H9 (cell line): ENCODE data around the gene RERE. TPM values are rescaled to one million over a fixed set of nuclear protein-coding genes. Genes with fewer than 3 reads are reported as not detected.

Experiments
- DNase-seq: peaks from one replicate; pipeline ENCODE4 v3.0.0-alpha.2; 2017
- H2AFZ ChIP-seq: one replicate; pipeline ENCODE4 v1.6.1; 2013; ENCODE audit warnings: mild to moderate bottlenecking, low read length, control low read depth, moderate library complexity
- H2AK5ac ChIP-seq: 2 replicates; pipeline ENCODE4 v1.6.1; 2013; ENCODE audit warnings: low read length, control low read depth, mixed read lengths; ENCODE audit not compliant: insufficient read length
- H2BK120ac ChIP-seq: one replicate; pipeline ENCODE4 v1.6.1; 2013; ENCODE audit warnings: low read depth, mild to moderate bottlenecking, low read length, control low read depth, inconsistent platforms; ENCODE audit not compliant: poor library complexity, severe bottlenecking
- H2BK12ac ChIP-seq: 2 replicates; pipeline ENCODE4 v1.6.1; 2013; ENCODE audit warnings: low read length, control low read depth, mixed read lengths, low read depth; ENCODE audit not compliant: insufficient read length
- H2BK15ac ChIP-seq: 2 replicates; pipeline ENCODE4 v1.6.1; 2013; ENCODE audit warnings: low read depth, low read length, control low read depth
- H2BK20ac ChIP-seq: one replicate; pipeline ENCODE4 v1.6.1; 2013; ENCODE audit warnings: low read depth, mild to moderate bottlenecking, low read length, control low read depth, inconsistent platforms; ENCODE audit not compliant: poor library complexity, severe bottlenecking
- H2BK5ac ChIP-seq: 2 replicates; pipeline ENCODE4 v1.6.1; 2013; ENCODE audit warnings: low read length, control low read depth, mixed read lengths; ENCODE audit not compliant: insufficient read length
- H3K14ac ChIP-seq: 2 replicates; pipeline ENCODE4 v1.6.1; 2013; ENCODE audit warnings: low read length, control low read depth; ENCODE audit not compliant: insufficient read depth
- H3K18ac ChIP-seq: 2 replicates; pipeline ENCODE4 v1.6.1; 2013; ENCODE audit warnings: low read depth, mild to moderate bottlenecking, mixed read lengths, low read length, control low read depth; ENCODE audit not compliant: insufficient read length
- H3K23ac ChIP-seq: 2 replicates; pipeline ENCODE4 v1.6.1; 2013; ENCODE audit warnings: low read length, control low read depth, mixed read lengths, low read depth; ENCODE audit not compliant: insufficient read length
- H3K23me2 ChIP-seq: 2 replicates; pipeline ENCODE4 v1.6.1; 2013; ENCODE audit warnings: low read depth, mild to moderate bottlenecking, mixed read lengths, low read length, control low read depth; ENCODE audit not compliant: insufficient read length, poor library complexity, severe bottlenecking
- H3K27ac ChIP-seq: 2 replicates; pipeline ENCODE4 v1.5.1; 2013; ENCODE audit warnings: low read length, control low read depth, mixed read lengths, low read depth; ENCODE audit not compliant: insufficient read length
- H3K27me3 ChIP-seq: 2 replicates; pipeline ENCODE4 v1.6.1; 2013; ENCODE audit warnings: low read length, control low read depth, inconsistent platforms; ENCODE audit not compliant: insufficient read depth
- H3K4ac ChIP-seq: 2 replicates; pipeline ENCODE4 v1.6.1; 2013; ENCODE audit warnings: low read depth, mild to moderate bottlenecking, control low read depth, inconsistent platforms, low read length, moderate library complexity
- H3K4me1 ChIP-seq: 2 replicates; pipeline ENCODE4 v1.6.1; 2013; ENCODE audit warnings: low read length, control low read depth, inconsistent platforms; ENCODE audit not compliant: insufficient read depth
- H3K4me2 ChIP-seq: 2 replicates; pipeline ENCODE4 v1.6.1; 2013; ENCODE audit warnings: low read length, control low read depth, mixed read lengths; ENCODE audit not compliant: insufficient read length, insufficient read depth
- H3K56ac ChIP-seq: 2 replicates; pipeline ENCODE4 v1.6.1; 2013; ENCODE audit warnings: low read depth, mild to moderate bottlenecking, mixed read lengths, low read length, control low read depth; ENCODE audit not compliant: insufficient read length
- H3K79me1 ChIP-seq: 2 replicates; pipeline ENCODE4 v1.6.1; 2013; ENCODE audit warnings: low read depth, mild to moderate bottlenecking, moderate library complexity, low read length, control low read depth, inconsistent platforms; ENCODE audit not compliant: insufficient read depth, poor library complexity, severe bottlenecking
- H3K79me2 ChIP-seq: 2 replicates; pipeline ENCODE4 v1.6.1; 2013; ENCODE audit warnings: low read length, control low read depth, inconsistent platforms; ENCODE audit not compliant: insufficient read depth
- H3K9ac ChIP-seq: 2 replicates; pipeline ENCODE4 v1.6.1; 2013; ENCODE audit warnings: low read length, control low read depth, mixed read lengths; ENCODE audit not compliant: insufficient read length; ENCODE audit errors: extremely low read depth
- H3K9me3 ChIP-seq: one replicate; pipeline ENCODE4 v1.6.1; 2013; ENCODE audit warnings: low read depth, low read length, inconsistent platforms; ENCODE audit not compliant: control insufficient read depth
- H3T11ph ChIP-seq: one replicate; pipeline ENCODE4 v1.6.1; 2013; ENCODE audit warnings: mild to moderate bottlenecking, low read length, control low read depth, inconsistent platforms
- H4K20me1 ChIP-seq: one replicate; pipeline ENCODE4 v1.6.1; 2013; ENCODE audit not compliant: control insufficient read depth, insufficient read length, insufficient read depth
- H4K5ac ChIP-seq: 2 replicates; pipeline ENCODE4 v1.6.1; 2013; ENCODE audit warnings: low read depth, mild to moderate bottlenecking, mixed read lengths, low read length, control low read depth; ENCODE audit not compliant: insufficient read length
- H4K8ac ChIP-seq: replicated peaks from 2 replicates; pipeline ENCODE4 v1.6.1; 2013; ENCODE audit warnings: low read length, control low read depth, mixed read lengths, low read depth; ENCODE audit not compliant: insufficient read length
- H4K91ac ChIP-seq: 2 replicates; pipeline ENCODE4 v1.6.1; 2013; ENCODE audit warnings: low read depth, mild to moderate bottlenecking, moderate library complexity, mixed read lengths, low read length, control low read depth; ENCODE audit not compliant: insufficient read length
- H3K27ac Mint-ChIP-seq, 3 experiments: 2 replicates in 2 of 3; 3 replicates in 1 of 3; pipeline ENCODE4 v1.8.0; 2020 to 2021; ENCODE audit warnings: mixed read lengths in 3 of 3, mild to moderate bottlenecking in 1 of 3, moderate library complexity in 1 of 3
- H3K27me3 Mint-ChIP-seq: 2 replicates; pipeline ENCODE4 v1.8.0; 2021; ENCODE audit warnings: low read depth, mild to moderate bottlenecking, moderate library complexity, mixed read lengths
- H3K36me3 Mint-ChIP-seq, 3 experiments: 2 replicates in 2 of 3; 3 replicates in 1 of 3; pipeline ENCODE4 v1.8.0; 2020 to 2021; ENCODE audit warnings: low read depth in 3 of 3, mixed read lengths in 3 of 3; ENCODE audit not compliant: insufficient read depth in 1 of 3
- H3K4me1 Mint-ChIP-seq, 2 experiments: 2 replicates each; pipeline ENCODE4 v1.8.0; 2020; ENCODE audit warnings: mixed read lengths in 2 of 2
- H3K4me3 Mint-ChIP-seq, 2 experiments: 2 replicates in 1 of 2; 3 replicates in 1 of 2; pipeline ENCODE4 v1.8.0; 2020 to 2021; ENCODE audit warnings: mild to moderate bottlenecking in 2 of 2, mixed read lengths in 2 of 2, moderate library complexity in 1 of 2
- H3K9me3 Mint-ChIP-seq, 2 experiments: 2 replicates in 1 of 2; 3 replicates in 1 of 2; pipeline ENCODE4 v1.8.0; 2020; ENCODE audit warnings: mild to moderate bottlenecking in 2 of 2, mixed read lengths in 2 of 2, moderate library complexity in 1 of 2
- CTCF ChIP-seq: fragments of 200-600 bp; sonication (generic); conservative IDR thresholded peaks from 3 replicates; pipeline ENCODE4 v1.8.0; 2021; ENCODE audit warnings: antibody characterized with exemption, mild to moderate bottlenecking
- WGBS: extraction: QIAGEN DNeasy Blood & Tissue Kit; methylation state at CpG from one replicate; pipeline ENCODE4 v1.1.7; 2013; ENCODE audit warnings: missing lambda C conversion rate, low lambda C conversion rate, mixed read lengths; ENCODE audit not compliant: insufficient read length; ENCODE audit errors: extremely low coverage; 5-methylcytosine and 5-hydroxymethylcytosine counted together
- total RNA-seq: library from RNA; stranded (reverse); gene quantifications from 2 replicates; pipeline ENCODE4 v1.2.1, GENCODE V29; 2021

The RERE gene
- total RNA-seq, 1 experiment from 2014 or later: 103 TPM

- DNase-seq: no peak
- no peak overlapping the region for H3K27ac ChIP-seq
Measured at GRCh38 chr1:8419172-8419571, 398.3 kb downstream of the RERE start.

More at GRCh38 chr1:8419172-8419571, 398.3 kb downstream of the RERE start:
- Histone ChIP-seq H3K79me2 (peaks cover 9% of the 10 kb centered on the region; the same call in 1 of the 2 replicates), H4K5ac (no peak overlapping the region), H3K23ac (no peak overlapping the region), H3K9me3 (no peaks in the 10 kb centered on the region), H4K8ac (no peak overlapping the region), H3T11ph (no peak overlapping the region), H2AK5ac (no peak overlapping the region), H2BK5ac (no peak overlapping the region), H4K91ac (no peak overlapping the region), H3K14ac (no peak overlapping the region), H2BK12ac (no peak overlapping the region), H4K20me1 (no peaks in the 10 kb centered on the region), H3K4me1 (peaks cover 11% of the 10 kb centered on the region), H2AFZ (no peak overlapping the region), H3K9ac (no peak overlapping the region), H3K4me2 (no peak overlapping the region), H3K79me1 (peaks cover 2% of the 10 kb centered on the region), H3K18ac (no peak overlapping the region), H3K56ac (no peak overlapping the region), H3K23me2 (peaks cover 10% of the 10 kb centered on the region), H2BK15ac (no peak overlapping the region), H3K4ac (no peak overlapping the region), H3K27me3 (no peaks in the 10 kb centered on the region), H2BK20ac (no peak overlapping the region), H2BK120ac (no peak overlapping the region)
- no peak overlapping the region for H3K4me3 Mint-ChIP-seq
- no peak overlapping the region; a peak in 1 of 7 replicates for H3K27ac Mint-ChIP-seq
- H3K36me3 Mint-ChIP-seq: peaks cover 14 to 19% (median 15%) of the 10 kb centered on the region in 3 experiments; a peak in 6 of 7 replicates
- H3K27me3 Mint-ChIP-seq: no peaks in the 10 kb centered on the region
- H3K9me3 Mint-ChIP-seq: no peaks in the 10 kb centered on the region
- no CpG with 5 or more reads among the region's 6 CpGs for WGBS
- TF ChIP-seq CTCF: no peak
- H3K4me1 Mint-ChIP-seq: peaks cover 18 to 19% of the 10 kb centered on the region in 2 experiments
